GM12864 (cell line): Measurements from ENCODE around the gene TLDC2.

Experiments used
- DNase-seq: peaks from one replicate; pipeline ENCODE4 v3.0.0-alpha.2; 2011; ENCODE audit warnings: low read depth
- H3K4me3 ChIP-seq: 2 replicates; pipeline ENCODE4 v1.5.1; 2011; ENCODE audit warnings: mild to moderate bottlenecking, low read depth, low read length, control low read depth
- CTCF ChIP-seq: IDR thresholded peaks from 2 replicates; pipeline ENCODE4 v1.5.1; 2011; ENCODE audit warnings: low read depth, mild to moderate bottlenecking, moderate library complexity, low read length, control low read depth, inconsistent platforms; ENCODE audit errors: missing control alignments

Gene TLDC2

GRCh38 chr20:36875702-36876472 lies at the start of gene TLDC2:
Gene TLDC2 (plus strand): TSS chr20:36876138. CDS start chr20:36876175, 37 bp downstream.
- no peak for DNase-seq
- H3K4me3 ChIP-seq: no peak within 1 kb of the TSS
- no peak for TF ChIP-seq CTCF

DNA sequence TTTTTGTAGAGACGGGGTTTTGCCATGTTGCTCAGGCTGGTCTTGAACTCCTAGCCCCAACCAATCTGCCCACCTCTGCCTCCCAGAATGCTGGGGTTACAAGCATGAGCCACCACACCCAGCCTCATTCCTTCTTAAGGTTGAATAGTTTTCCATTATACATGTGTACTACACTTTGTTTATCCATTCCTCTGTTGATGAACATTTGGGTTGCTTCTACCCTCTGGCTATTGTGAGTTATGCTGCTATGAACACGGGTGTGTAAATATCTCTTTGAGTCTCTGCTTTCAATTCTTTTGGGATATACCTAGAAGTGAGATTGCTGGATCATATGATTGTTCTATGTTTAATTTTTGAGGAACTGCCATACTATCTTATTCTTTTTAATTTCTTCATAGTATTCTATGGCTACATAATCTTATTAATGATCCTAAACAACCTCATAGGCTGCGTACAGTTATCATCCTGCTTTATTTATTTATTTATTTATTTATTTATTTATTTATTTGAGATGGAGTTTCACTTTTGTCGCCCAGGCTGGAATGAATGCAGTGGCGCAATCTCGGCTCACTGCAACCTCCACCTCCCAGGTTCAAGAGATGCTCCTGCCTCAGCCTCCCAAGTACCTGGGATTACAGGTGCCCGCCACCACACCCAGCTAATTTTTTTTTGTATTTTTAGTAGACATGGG lies 49.2 kb upstream of the TLDC2 start:
- H3K4me3 ChIP-seq: no peak overlapping the region
- TF ChIP-seq CTCF: no peak
- no peak for DNase-seq

DNA sequence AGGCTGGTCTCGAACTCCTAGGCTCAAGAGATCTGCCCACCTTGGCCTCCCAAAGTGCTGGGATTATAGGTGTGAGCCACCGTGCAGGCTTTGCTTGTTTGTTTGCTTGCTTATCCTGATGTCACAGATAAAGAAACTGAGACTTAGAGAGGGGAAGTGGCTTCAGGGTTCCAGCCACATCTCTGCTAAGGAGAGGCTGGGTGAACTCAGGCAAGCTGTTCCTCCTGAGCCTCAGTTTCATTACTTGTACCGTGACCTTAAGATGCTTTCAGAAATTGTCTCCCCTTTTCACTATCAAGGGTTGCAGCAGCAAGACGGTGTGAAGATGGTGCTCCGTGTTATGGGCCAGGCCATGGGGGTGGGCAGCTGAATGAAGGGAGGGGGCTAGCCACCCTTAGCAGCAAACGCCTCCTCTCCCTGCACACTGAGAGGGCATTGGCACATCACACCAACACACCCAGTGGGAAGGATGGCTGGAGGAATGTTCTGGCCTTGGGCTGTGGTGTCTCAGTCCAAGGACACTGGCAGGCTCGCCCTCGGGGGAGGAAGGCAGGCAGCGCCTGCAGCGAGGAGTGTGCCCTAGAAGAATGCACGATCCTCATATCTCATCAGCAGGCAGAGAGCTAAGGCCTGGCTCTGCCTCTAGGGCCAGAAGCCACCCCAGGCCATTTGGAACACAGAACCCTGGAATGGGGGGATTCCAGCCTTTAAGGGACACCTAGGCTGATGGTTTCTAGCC lies 48.2 kb upstream of the TLDC2 start:
- no peak overlapping the region for H3K4me3 ChIP-seq
- peak; percentile 88 for DNase-seq

DNA sequence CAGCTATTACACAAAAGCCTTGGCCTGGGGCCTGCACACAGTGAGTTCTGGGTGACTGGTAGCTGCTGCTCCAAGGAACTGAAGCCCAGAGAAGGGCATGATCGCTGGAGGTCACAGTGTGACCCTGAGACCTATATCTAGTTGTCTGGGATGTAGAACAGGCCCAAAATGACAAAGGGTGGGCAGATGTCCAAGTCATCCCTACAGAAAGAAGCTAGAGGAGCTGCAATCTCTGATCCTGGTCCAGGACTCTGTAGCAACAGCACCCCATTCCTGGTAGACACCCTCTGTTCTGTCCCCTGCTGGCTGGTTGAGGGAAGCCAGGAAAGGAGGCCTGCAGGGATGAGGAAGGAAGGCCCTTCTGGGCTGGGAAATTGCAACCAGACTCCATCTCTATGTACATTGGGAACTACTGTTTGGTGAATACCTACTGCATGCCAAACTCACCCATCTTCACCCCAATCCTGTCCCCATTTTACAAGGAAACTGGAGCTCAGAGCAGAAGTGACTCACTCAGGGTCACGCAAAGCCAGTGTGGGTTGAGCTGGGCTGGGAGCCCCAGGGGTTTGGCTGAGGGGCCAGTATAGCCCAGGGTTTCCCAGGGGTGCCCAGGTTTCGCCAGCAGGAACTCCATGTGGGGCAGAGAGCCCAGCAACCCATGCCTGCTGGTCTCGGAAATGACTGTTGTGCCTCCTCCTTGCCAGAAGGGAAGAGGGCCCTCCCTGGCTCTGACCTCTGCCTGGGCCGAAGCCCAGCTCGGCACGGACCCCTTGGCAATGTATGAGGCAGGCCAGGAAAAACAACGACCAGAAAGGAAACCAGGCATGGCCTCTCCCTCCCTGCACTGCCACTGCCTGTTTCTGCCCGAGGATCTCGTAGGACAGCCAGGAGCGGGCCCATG lies 44.9 kb upstream of the TLDC2 start:
- no peak overlapping the region for H3K4me3 ChIP-seq
- no peak for DNase-seq
- peak; percentile 23 for TF ChIP-seq CTCF

More for the DNA sequence above, 48.2 kb upstream of the TLDC2 start:
- TF ChIP-seq CTCF: no peak

- no peak for TF ChIP-seq CTCF
- DNase-seq: no peak
- no peak overlapping the region for H3K4me3 ChIP-seq
These were observed 43.1 kb upstream of the TLDC2 start for GRCh38 chr20:36832791-36833190.

GRCh38 chr20:36833275-36834020 lies 42.5 kb upstream of the TLDC2 start:
- no peak for DNase-seq
- no peak for TF ChIP-seq CTCF
- no peak overlapping the region for H3K4me3 ChIP-seq
